Fibroblast of skin of right biceps (primary cell): Measurements from ENCODE around the gene ULK4.
"Not testable (repeated sequence)": the region's sequence is repeated elsewhere in the genome, so short reads cannot be mapped to it uniquely, and the experiment has no call there.

Experiments used
- DNase-seq: peaks from one replicate; pipeline ENCODE4 v3.0.0-alpha.2; 2013

Gene ULK4

DNA sequence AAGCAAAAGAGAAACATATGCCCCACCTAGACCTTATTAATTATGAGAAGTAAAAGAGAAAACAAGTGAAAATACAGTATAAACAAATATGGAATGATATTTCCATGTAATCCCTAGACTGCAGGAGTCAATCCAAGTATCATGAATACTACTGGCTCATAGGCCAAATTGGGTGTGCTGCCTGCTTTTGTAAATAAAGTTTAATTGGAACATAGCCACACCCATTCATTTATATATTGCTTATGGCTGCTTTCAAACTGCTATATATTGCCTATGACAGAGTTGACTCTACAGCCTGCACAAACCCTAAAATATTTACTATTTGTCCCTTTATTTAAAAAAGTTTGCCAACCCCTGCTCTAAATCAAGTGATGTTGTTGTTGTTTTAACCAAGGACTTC, 5.3 kb downstream of the ULK4 start:
- no peak for DNase-seq

DNA sequence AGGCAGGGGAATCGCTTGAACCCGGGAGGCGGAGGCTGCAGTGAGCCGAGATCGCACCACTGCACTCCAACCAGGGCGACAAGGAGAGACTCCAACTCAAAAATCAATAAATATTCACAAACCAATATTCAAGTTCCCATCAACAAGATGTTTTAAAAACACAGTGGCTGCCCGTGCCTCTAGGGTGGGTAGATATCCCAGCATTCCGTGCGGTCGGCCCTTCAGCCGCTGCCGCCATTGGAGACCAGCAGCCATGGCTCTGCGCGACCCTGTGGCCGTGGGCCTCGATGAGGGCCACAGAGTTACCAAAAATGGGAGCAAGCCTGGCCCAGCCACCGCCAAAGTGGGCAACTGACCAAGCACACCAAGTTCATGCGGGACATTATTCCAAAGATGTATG, 6.7 kb downstream of the ULK4 start:
- DNase-seq, result no peak

DNA sequence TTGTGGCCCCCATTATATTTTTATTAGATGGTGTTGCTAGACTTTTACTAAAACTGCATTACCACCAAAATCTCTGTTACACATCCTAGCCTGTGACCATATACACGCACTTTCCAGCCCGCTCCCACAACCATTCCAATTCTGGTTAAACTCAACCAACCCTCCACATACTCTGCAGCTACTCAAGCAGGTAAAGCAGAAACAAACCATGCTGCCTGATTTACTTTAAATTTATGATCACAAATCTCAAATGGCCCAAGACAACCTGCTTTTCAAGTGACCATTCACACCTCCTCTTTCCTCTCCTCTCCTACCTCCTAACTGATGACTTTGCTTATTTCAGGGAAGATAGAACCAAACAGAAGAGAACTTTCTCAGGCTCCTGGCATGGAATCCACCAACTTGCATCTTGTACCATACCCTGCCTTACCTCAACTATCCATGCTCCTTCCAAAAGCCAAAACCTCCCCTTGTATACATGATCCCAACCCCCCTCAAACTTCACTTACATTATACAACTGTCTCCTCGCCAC, 18.5 kb downstream of the ULK4 start:
- no peak for DNase-seq

DNA sequence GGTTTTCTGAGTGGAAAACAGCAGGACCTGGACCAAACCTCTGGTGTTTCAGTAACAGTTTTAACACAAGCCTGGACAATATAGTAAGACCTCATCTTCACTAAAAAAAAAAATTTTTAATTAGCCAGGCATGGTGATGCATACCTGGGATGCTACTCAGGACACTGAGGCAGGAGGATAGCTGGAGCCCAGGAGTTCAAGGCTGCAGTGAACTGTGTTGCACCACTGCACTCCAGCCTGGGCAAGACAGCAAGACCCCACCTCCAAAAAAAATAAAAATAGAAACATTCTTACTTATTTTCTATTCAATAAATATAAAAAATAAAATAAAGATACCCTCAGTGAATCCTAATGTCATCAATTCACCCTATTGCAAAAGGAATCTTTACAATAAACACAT, 21.5 kb downstream of the ULK4 start:
- DNase-seq, result no peak

DNA sequence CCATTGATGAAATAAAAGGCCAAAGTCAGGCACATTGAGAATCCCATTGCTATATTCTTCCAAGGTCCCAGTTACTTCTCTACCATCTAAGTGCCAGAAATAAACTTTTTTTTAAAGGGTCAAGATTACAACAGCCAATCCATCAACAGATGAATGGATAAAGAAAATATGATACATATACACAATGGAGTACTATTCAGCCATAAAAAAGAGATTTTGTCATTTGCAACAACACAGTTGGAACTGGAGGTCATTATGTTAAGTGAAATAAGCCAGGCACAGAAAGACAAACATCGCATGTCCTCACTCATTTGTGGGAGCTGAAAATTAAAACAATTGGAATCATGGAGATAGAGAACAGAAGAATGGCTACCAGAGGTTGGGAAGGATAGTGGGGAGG, 25.5 kb downstream of the ULK4 start:
- no peak for DNase-seq

DNA sequence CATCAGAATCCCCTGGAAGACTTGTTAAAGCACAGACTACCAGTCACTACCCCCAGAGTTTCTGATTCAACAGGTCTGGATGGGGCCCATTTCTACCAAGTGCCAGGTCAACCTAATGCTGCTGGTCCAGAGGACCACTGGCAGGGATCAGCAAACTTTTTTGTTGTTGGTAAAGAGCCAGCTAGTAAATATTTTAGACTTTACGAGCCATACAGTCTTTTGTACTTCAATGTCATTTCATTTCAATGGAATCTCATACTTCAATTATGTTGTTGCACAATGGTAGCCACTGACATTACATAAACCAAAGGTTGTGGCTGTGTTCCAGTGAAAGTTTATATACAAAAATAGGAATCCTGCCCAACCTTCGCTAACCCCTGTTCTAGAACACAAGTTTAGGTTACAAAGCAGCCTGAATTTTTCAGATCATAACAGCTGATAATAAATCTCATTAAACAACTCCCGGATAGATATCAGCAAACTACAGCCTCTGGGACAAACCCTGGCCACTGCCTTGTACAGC, 28.7 kb downstream of the ULK4 start:
- peak; percentile 74 for DNase-seq

DNA sequence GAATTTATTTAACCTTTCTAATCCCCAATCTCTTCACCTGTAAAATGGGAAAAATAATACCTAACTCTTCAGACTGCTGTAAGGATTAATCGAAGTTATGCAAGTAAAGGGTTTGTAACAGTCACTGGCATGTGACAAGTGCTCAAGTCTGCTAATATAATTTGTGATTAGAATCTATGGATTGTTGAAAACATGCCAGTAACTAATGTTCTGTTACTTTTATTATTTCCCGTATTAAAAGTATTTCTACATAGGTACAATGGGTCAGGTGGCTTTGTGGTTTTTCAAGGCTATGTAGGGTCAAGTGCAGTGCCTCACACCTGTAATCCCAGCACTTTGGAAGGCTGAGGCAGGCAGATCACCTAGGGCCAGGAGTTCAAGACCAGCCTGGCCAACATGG, 29.4 kb downstream of the ULK4 start:
- DNase-seq, result no peak

DNA sequence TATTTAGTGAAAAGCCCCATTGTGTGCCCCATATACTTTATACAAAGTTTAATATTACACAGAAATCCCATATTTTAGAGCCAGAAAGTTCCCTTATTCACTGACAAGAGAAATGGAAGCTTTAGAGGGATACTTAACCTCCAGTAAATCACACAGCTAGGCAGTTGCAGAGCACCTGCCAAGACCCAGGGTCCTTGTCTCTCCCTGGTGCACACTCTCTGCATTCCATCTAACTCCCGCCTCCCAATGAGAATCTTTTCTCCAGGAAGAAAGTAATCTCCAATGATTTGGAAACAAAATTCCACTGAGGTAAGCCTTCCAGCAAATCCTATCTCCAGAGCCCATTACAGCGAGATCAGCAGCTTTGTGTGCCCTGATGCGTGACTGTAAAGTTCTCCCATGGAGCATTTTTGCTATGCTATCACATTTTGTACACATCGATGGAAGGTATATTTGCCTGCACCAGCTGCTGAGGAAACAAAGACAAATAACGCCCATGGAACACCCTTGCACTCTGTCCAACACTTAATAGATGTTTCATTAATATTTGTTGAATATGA, 41.4 kb downstream of the ULK4 start:
- DNase-seq, result no peak

DNA sequence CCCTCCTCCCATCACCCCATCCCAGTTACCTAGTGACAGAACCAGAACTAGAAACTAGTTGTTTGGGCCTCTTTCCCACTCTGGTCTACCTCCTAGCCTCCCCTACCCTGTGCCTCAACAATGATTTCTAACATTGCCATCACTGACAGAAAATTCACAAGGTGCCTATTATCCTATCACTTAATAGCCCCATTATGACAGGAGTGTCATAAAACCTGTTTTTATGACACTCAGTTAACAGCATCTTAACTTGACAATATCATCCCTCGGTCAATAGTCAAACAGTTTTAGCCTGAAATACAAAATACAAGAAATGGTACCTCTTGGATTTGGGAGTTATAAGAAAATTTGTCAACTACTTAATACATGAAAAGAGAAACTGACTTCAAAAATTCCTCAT, 46.5 kb downstream of the ULK4 start:
- no peak for DNase-seq

DNA sequence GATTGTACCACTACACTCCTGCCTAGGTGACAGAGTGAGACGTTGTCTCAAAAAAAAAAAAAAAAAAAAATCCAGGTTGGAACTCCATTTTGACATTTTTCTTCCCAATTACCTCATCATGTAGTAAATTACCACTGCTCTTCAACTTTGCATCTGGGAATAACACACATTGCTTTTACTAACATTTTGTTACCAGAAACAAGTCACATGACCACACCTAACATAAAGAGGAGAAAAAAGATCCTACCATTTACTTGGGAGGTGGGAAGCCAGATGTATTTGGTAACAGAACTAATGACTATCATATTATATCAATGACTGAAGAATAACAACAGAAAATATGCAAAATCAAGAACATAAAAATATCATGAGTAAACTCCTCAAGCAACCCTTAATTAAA, 49.6 kb downstream of the ULK4 start:
- no peak for DNase-seq

DNA sequence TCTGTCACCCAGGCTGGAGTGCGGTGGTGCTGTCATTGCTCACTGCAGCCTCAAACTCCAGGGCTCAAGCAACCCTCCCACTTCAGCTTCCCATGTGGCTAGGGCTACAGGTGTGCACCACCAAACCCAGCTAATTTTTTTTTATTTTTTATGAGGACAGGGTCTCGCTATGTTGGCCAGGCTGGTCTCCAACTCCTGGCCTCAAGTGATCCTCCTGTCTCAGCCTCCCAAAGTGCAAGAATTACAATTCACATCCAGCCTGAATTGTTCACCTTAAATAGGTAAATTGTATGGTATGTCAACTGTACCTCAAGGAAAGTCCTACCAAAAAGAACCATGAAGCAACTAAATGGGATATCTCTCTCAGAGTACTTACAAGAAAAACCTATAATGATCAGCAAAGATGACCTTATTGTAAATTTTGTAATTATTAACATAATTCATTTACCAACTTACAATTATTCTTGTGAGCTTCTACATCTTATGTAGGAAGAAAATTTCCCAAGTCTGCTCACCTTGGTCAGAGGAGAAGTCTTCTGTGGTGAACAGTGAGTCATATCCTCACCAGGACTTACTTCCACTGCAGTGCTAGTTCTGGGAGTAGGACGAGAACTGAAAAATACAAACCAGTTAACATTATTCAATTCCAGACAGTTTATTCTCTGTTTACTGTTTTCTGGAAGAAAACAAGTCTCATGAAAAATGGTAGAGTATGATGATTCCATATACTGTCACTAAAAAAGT, 54.4 kb downstream of the ULK4 start:
- peak; percentile 8 for DNase-seq

DNA sequence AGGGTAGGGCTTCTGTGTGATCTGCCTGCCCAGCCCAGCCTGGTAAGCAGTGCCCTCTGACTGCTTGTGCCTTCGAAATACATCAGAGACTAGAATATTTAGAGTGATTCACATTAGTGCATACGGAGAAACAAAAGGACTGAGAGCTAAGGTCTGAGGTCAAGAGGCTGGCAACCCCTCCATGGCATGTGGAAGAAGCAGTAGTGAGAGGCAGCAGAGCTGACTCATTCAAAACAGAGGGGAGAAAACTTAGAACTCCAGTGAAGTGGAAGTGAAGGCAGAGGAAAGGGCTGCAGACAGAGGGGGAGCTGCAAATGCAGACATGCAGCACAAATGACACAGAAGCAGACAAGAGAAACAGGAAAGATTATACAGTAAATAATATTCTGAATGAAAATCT, 61.6 kb downstream of the ULK4 start:
- peak; percentile 5 for DNase-seq

DNA sequence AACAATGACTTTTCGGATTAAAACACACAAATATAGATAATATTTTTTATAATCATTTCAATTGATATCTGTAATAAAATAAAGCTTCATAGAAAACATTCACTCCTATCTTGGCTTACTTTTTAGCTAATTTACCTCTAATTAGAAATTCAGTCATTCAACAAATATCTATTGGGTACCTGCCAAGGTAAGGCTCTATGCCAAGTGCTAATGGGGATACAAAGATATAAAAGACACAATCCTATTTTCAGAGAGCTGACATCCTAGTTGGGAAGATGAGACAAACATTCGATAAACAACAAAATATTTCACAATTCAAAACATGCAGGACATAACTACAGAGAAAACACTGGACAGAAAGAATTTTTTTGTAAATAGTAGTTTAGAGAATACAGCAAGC, 63.3 kb downstream of the ULK4 start:
- DNase-seq, result peak; percentile 6

DNA sequence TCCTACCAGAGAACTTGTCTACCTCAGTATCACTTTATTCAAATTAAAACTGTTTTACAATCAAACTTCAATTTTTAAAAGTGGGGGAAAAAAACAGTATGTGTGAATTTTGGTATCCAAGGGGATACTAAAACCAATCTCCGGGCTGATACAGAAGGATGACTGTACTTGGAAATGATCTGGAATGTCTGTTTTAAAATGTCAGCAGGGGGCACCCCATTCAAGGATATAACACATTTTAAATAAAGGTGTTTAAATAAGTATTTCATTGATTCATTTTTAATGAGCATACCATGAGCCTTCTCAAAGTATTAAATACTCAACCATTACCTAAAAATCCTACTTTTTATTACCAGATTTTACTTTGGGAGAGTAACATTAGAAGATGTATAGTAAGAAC, 67.9 kb downstream of the ULK4 start:
- peak; percentile 54 for DNase-seq

DNA sequence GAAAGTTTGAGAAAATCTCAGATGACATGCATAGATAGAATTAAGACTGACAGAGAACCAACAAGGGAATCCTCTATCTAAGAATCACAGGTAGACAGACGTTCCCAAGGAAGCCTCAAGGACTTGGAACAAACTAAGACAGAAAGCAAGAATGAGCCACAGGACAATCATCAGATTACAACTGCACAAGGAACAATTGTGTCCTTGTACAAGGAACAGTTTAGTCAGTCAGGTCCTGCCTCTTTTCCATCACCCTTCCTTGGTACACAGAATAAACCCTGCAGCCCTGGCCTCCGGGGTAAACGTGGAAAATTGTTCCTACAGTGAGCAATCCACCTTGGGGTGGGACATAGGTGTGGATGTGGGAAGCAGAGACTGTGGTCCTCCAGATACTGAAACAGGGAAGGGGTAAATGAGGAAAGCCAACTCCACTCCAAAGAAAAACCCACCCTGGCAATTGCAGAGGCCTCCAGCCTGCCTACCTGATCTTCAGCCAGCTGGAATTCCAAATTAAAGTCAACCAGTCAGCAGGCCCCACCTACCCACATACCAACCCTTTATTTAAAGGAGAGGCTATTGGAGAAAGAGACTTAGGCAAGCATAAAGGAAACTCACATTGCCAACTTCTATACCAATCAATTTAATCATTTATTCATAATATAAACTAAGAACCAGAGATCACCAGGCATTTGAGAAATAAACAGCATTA, 73.4 kb downstream of the ULK4 start:
- DNase-seq, result no peak

DNA sequence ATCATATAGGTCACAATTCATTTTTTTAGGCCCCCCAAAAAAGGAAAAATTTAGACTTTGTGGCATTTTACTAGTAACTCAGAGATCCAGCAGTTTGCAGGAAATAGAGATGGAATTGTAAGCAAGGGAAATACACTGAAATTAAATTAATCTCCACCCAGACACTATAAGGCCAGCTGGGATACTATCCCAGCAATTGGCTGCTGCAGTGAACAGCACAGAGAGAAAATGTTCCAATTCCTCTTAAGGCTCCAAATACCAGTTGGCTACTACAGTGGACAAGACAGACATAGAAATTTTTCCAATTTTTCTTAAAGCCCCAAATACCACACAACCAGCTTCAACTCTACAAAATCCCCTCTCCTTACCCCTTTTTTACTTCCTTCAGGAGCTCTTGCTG, 78.9 kb downstream of the ULK4 start:
- no peak for DNase-seq

DNA sequence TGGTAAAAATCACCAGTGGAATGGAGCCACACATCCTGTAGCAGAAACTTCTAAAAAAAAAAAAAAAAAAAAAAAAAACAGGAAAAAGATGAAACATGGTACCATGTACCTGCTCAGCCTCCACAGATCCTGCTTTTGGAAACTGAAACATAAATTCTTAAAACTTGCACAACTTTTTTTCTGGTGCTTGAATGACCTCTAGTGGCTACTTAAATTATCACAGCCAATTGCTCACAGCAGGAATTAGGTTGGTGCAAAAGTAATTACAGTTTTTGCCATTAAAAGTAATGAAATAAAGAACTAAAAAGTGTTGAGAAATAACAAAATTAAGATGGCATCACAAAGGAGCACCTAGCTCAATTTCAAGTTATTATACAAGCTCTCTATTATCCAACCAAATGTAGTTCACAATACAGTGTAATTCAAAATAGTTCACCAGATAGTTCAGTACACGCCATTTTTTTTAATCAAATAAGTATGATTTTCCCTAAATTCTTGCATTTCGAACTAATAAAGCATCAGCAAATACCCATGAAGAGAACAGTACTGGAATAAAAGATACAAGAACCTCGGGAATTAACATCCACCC, 80.6 kb downstream of the ULK4 start:
- DNase-seq, result peak; percentile 46

DNA sequence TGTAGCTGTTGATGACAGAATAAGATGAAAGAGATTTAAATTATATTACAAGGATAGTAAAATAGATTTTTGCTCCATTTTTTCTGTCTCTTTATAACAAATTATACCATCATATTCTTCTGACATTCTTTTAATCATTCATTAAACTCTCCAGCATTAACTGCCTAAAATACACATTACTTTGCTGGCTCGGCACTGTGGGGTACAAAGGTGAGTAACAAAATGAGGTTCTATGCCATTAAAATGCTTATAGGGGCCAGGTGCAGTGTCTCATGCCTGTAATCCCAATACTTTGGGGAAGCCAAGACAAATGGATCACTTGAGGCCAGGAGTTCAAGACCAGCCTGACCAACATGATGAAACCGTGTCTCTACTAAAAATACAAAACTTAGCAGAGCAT, 81.5 kb downstream of the ULK4 start:
- DNase-seq, result no peak

DNA sequence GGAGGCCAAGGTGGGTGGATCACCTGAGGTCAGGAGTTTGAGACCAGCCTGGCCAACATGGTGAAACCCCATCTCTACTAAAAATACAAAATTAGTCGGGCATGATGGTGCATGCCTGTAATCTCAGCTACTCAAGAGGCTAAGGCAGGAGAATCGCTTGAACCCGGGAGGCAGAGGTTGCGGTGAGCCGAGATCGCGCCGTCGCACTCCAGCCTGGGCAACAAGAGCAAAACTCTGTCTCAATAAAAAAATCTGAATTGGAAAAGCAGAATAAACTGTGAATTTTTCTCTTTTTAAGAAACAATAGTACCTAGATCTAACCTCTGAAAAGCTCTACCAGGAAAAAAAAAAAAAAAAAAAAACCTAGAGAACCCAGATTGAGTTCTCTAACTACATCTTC, 84.2 kb downstream of the ULK4 start:
- DNase-seq, result not testable (repeated sequence)

DNA sequence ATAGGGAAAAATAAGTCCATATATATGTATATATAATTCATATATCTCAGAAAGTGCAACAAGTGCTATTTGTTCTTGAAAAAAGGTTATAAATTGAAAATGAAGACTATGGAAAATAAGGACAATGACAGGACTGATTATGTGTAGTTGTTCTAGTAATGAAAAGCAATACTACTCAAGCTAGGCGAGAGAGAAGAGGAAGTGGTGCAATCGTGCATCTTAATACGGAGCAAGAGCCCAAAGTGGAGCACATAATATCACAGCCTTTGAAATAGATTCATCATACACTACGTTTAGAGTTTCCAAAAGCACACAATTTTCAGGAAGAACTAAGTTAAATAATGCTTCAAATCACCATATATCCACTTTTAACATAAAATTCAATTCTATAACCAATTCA, 87.9 kb downstream of the ULK4 start:
- no peak for DNase-seq

DNA sequence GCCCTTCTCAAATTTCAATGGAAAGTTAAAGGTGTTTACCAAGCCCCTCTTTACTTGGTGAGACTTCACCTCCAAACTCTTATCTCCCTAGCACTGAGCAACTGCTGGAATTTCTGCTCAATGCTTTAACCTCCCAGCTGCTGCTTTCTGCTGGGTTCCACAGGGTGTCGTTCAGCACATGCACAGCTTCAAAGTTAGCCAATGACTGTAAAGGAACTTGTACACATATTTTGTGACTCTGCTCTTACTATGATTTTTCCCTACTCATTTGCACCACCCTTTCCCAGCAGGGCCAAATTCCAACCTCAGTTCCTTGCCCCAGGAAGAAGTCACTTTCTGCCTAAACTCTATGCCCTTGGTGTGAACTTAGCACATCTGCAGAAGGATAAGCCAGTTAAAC, 89.7 kb downstream of the ULK4 start:
- DNase-seq, result no peak

DNA sequence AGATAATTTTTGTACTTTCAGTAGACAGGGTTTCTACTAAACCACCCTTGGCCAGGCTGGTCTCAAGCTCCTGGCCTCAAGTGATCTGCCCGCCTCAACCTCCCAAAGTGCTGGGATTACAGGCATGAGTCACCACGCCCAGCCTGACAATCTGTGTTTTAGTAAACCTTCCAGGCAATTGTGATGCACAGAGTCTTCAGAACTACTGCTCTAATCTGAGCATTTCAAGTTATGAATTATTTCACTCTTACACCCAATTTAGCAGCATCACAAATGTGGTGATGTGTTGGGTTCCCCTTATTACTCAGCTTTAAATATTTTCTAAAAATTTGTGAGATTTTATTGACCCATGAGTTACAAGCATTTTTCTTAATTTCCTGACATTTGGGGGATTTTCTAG, 94.4 kb downstream of the ULK4 start:
- no peak for DNase-seq

DNA sequence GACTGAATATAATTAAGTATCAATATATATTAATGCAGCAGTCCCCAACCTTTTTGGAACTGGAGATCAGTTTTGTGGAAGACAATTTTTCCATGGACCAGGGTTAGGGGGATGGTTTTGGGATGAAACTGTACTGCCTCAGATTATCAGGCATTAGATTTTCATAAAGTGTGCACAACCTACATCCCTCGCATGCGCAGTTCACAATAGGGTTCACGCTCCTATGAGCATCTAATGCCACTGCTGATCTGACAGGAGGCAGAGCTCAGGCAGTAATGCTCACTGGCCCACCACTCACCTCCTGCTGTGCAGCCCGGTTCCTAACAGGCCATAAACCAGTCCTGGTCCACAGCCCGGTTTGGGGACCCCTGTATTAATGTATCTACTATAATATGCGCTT, 95.6 kb downstream of the ULK4 start:
- DNase-seq, result no peak

DNA sequence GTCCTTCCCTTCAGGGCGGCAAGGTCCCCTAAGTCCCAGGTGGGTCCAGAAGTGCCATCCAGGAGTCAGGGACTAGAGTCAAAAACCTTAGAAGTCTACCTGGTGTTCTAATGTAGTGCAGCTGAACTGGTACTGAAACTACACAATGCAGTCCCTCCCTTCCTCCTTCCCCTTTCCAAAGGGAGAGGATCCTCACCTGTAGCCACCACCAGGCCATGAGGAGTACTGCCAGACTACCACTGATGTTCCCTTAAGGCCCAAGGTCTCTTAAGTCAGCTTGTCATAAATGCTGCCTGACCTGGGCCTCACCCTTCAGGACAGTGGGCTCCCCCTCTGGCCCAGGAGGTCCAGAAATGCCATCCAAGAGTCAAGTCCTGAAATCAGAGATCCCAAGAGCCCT, 98.9 kb downstream of the ULK4 start:
- no peak for DNase-seq
